Ovary (tissue), 9 donors: Measurements from ENCODE around the gene ITSN1. TPM values are rescaled to one million over a fixed set of nuclear protein-coding genes. Genes with fewer than 3 reads are reported as not detected.

ENCODE experiments used
- DNase-seq, 5 donors: peaks; one replicate each; pipeline ENCODE4 v3.0.0-alpha.2; 2019 to 2020
- H3K27ac ChIP-seq, 2 donors: fragments of 200-600 bp; one replicate each; pipeline versions ENCODE4 v1.5.1 to v1.8.0; 2019 to 2022
- H3K27me3 ChIP-seq: fragments of 200-600 bp; one replicate; pipeline ENCODE4 v1.8.0; 2022
- H3K36me3 ChIP-seq: fragments of 200-600 bp; sonication (generic); one replicate; pipeline ENCODE4 v1.5.1; 2019
- H3K4me1 ChIP-seq: one replicate; pipeline ENCODE4 v1.8.1; 2013; ENCODE audit warnings: mild to moderate bottlenecking, moderate library complexity; ENCODE audit not compliant: insufficient read depth
- H3K4me3 ChIP-seq: fragments of 200-600 bp; sonication (generic); one replicate; pipeline ENCODE4 v1.5.1; 2017
- H3K9me3 ChIP-seq, 2 donors: fragments of 200-600 bp in 1 of 2; sonication (generic) in 1 of 2; one replicate each; pipeline versions ENCODE4 v1.5.1 to v1.8.1; 2013 to 2019; ENCODE audit warnings: mild to moderate bottlenecking in 1 of 2, moderate library complexity in 1 of 2
- CTCF ChIP-seq, 3 donors: fragments of 450-650 bp in 2 of 3; fragments of 200-600 bp in 1 of 3; IDR thresholded peaks; one replicate each; pipeline versions ENCODE4 v1.5.1 to v1.8.0; 2016 to 2022; ENCODE audit warnings: antibody characterized with exemption in 3 of 3, mild to moderate bottlenecking in 1 of 3
- EP300 ChIP-seq: sonication (generic); formaldehyde crosslinking; IDR thresholded peaks from one replicate; pipeline ENCODE4 v1.6.1; 2017; ENCODE audit warnings: antibody characterized with exemption
- POLR2A ChIP-seq: fragments of 450-650 bp; IDR thresholded peaks from one replicate; pipeline ENCODE4 v1.6.1; 2017; ENCODE audit warnings: antibody characterized with exemption, mild to moderate bottlenecking, moderate library complexity
- WGBS, 3 donors: extraction: QIAGEN DNeasy Blood & Tissue Kit in 1 of 3; methylation state at CpG; one replicate each; pipeline versions ENCODE4 v1.1.5 to v1.1.7; 2013 to 2017; 5-methylcytosine and 5-hydroxymethylcytosine counted together
- intact Hi-C, 4 donors: fragments of 100-400 bp; cut with DNase I; formaldehyde crosslinking; loops; one replicate each; pipeline versions ENCODE4 v1.11.0 to v1.15.1; 2022 to 2023
- polyA plus RNA-seq, 2 donors: library from polyadenylated mRNA; stranded (reverse); fragments of 200-250 nt in 1 of 2; fragments of 350-450 nt in 1 of 2; fragmentation: Illumina TruSeq in 1 of 2; extraction: RNeasy Lipid Tissue Mini Kit (QIAGEN cat#74804) in 1 of 2; gene quantifications; one replicate each; pipeline ENCODE4 v1.2.3, GENCODE V29; 2013 to 2014
- total RNA-seq, 7 donors: library from RNA; depleted of rRNA in 2 of 7; stranded (reverse); fragments of >200 nt in 2 of 7; fragmentation: NEBNext Ultra II Directional in 3 of 7; extraction: Animal tissue kit (Norgen Biotek cat#: 25700) in 3 of 7; gene quantifications; one replicate each; pipeline versions ENCODE4 v1.1.0 to v1.2.4, GENCODE V29; 2016 to 2023
- donor health status: DM: no; HTN: no; CAD: no; lungs with moderate emphysema.
- donor health status: DM: no; HTN: no; CAD: no.
- donor health status: Bipolar disorder and iron deficiency.
- donor health status: DM: yes; HTN: yes; CAD: no.
- donor health status: DM: no; HTN: no; CAD: no.
- donor health status: DM: yes; HTN: yes; CAD: no.

Gene ITSN1
- total and polyA plus RNA-seq, 9 donors, result 22.6 to 61.3 (median 36.4) TPM

DNA sequence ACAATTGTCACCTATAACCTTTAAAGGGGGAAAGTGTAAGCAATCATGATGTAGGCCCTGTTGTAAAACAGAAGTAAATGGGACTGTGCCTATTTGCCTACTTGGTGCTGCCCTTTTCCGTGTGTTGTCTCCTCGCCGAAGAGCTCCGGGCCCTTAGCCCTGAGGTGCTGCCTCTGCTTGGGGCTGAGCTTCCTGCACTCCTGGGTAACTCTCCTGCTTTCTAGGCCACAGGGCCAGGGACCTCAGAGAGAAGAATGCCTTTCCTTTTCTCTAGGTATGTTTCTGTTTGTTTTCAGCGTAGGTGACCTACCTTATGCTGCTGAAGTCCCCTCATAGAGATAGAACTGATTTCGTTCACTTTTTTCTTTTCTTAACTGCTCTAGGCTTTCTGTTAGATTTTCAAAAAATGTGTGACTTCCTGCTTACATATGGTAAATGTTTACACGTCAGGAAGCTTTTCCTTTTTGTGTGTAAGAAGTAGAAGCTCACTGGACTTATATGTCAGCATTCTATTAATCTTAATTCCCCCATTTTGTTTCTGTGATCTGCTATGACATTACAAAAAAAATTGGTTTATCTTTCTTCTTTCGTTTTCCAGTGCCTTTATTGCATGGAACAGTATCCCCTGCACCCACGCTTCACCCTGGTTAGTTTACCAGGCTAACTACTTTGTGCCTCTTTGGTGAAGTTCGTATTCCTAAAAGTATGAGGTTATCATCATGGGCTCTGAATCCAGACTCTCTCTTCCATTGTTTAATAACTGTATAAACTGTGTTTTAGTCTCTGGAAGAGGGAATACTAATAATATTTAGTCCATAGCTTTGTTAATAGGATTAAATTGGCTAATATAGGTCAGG, 61.7 kb downstream of the ITSN1 start:
- H3K27me3 ChIP-seq, result no peaks in the 10 kb centered on the region
- no peak for TF ChIP-seq EP300
- TF ChIP-seq CTCF (IDR thresholded peaks at IDR 0.05), result no peak
- no peak for TF ChIP-seq POLR2A
- no peak overlapping the region for H3K4me3 ChIP-seq
- H3K27ac ChIP-seq, result no peak overlapping the region
- H3K36me3 ChIP-seq, result no peaks in the 10 kb centered on the region
- DNase-seq, result no peak
- no peaks in the 10 kb centered on the region for H3K9me3 ChIP-seq
- intact Hi-C loops, result loop anchor here in 1 of 4 donors (10.0 kb wide), 1 partner anchor 59 kb away; the partner anchor contains the start of genes CRYZL1 and ITSN1
- WGBS, 3 donors, result 62 to 68% (median 66%) methylated on average over 10 of the region's 10 CpGs
- H3K4me1 ChIP-seq, result peaks cover 4% of the 10 kb centered on the region

DNA sequence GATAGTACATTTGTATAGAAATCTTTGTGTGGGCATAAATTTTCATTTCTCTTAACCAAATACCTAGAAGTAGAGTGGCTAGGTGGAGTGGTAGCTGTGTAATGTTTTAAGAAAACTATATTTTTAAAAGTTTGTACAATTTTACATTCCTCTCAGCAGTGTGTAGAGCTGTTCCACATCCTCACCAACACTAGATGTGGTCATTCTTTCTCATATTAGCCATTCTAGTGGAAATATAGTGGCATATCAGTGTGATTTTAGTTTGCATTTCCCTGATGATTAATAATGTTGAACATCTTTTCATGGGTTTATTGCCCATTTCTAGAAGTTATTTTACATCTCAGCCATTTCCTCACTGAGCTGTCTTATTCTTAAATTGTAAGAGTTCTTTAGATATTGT, 65.5 kb downstream of the ITSN1 start:
- H3K36me3 ChIP-seq, result no peaks in the 10 kb centered on the region
- intact Hi-C loops, result loop anchor here in 1 of 4 donors (10.0 kb wide), 1 partner anchor 63 kb away; the partner anchor contains the start of genes CRYZL1 and ITSN1
- H3K27ac ChIP-seq, result no peak overlapping the region
- H3K27me3 ChIP-seq, result no peaks in the 10 kb centered on the region
- H3K4me3 ChIP-seq, result no peak overlapping the region
- DNase-seq, result no peak
- no peak for TF ChIP-seq POLR2A
- no peak for TF ChIP-seq EP300
- TF ChIP-seq CTCF (IDR thresholded peaks at IDR 0.05), result no peak
- no peaks in the 10 kb centered on the region for H3K9me3 ChIP-seq
- peaks cover 2% of the 10 kb centered on the region for H3K4me1 ChIP-seq

DNA sequence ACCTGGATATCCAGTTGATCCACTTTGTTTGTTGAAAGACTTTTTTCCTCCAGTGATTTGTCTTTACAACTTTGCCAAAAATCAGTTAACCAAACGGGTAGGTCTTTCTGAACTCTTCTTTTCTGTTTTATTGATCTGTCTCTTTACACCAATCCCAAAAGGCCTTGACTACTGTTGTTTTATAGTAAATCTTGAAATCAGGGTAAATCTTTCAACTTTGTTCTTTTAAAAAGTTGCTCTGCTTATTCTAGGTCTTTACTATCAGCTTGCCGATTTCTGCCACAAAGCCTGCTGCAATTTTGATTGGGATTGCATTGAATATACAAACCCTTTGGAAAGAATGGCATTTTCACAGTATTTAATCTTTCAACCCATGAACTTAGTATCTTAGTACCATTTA, 66.6 kb downstream of the ITSN1 start:
- Histone ChIP-seq H3K9me3 (no peaks in the 10 kb centered on the region), H3K36me3 (no peaks in the 10 kb centered on the region), H3K27me3 (no peaks in the 10 kb centered on the region), H3K4me3 (no peak overlapping the region), H3K27ac (no peak overlapping the region), H3K4me1 (no peaks in the 10 kb centered on the region)
- no peak for DNase-seq
- intact Hi-C loops, result loop anchor here in 1 of 4 donors (10.0 kb wide), 1 partner anchor 64 kb away; the partner anchor contains the start of genes CRYZL1 and ITSN1
- TF ChIP-seq POLR2A, result no peak
- TF ChIP-seq CTCF (IDR thresholded peaks at IDR 0.05), result no peak
- no peak for TF ChIP-seq EP300
- 98 to 99% (median 99%) methylated on average over 2 of the region's 2 CpGs for WGBS, 3 donors

GRCh38 chr21:33712022-33712803, 69.9 kb downstream of the ITSN1 start:
- 89 to 93% (median 93%) methylated on average over 3 of the region's 3 CpGs for WGBS, 3 donors
- no peak overlapping the region for H3K4me3 ChIP-seq
- DNase-seq, result no peak
- H3K9me3 ChIP-seq, result no peaks in the 10 kb centered on the region
- TF ChIP-seq EP300 (no peak), CTCF (IDR thresholded peaks at IDR 0.05) (no peak), POLR2A (no peak)
- H3K36me3 ChIP-seq, result no peaks in the 10 kb centered on the region
- H3K27ac ChIP-seq, result no peak overlapping the region
- no peaks in the 10 kb centered on the region for H3K27me3 ChIP-seq
- intact Hi-C loops, result no loop called here
- H3K4me1 ChIP-seq, result peaks cover 2% of the 10 kb centered on the region
